Measurements from ENCODE around the gene NPEPL1. TPM values are rescaled to one million over a fixed set of nuclear protein-coding genes. Genes with fewer than 3 reads are reported as not detected.

Gene NPEPL1
- total and polyA plus RNA-seq, 10 of the 15 experiments (the other 5 are each of a cell fraction or from before 2014, with no cell fraction given), result 0.08 to 21.3 (median 10.2) TPM

GRCh38 chr20:58740356-58741308, 48.0 kb downstream of the NPEPL1 start:
- intact Hi-C loops (cut with micrococcal nuclease; ENCODE audit: unreplicated experiment), result no loop called here
- TF ChIP-seq, protein P1, sequence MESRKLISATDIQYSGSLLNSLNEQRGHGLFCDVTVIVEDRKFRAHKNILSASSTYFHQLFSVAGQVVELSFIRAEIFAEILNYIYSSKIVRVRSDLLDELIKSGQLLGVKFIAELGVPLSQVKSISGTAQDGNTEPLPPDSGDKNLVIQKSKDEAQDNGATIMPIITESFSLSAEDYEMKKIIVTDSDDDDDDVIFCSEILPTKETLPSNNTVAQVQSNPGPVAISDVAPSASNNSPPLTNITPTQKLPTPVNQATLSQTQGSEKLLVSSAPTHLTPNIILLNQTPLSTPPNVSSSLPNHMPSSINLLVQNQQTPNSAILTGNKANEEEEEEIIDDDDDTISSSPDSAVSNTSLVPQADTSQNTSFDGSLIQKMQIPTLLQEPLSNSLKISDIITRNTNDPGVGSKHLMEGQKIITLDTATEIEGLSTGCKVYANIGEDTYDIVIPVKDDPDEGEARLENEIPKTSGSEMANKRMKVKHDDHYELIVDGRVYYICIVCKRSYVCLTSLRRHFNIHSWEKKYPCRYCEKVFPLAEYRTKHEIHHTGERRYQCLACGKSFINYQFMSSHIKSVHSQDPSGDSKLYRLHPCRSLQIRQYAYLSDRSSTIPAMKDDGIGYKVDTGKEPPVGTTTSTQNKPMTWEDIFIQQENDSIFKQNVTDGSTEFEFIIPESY (IDR thresholded peaks at IDR 0.05), result no peak
- TF ChIP-seq RCOR1 (conservative IDR thresholded peaks at IDR 0.05; ENCODE audit: low read depth, low read length) (no peak), BCLAF1 (IDR thresholded peaks at IDR 0.05) (no peak), USF2 (IDR thresholded peaks at IDR 0.05; ENCODE audit: borderline replicate concordance, low read depth, low read length) (no peak), TAF1 (IDR thresholded peaks at IDR 0.05; ENCODE audit: borderline replicate concordance, low read depth, low read length) (no peak), CBFB (IDR thresholded peaks at IDR 0.05; ENCODE audit: low read depth) (no peak), PAX5 (IDR thresholded peaks at IDR 0.05; ENCODE audit: borderline replicate concordance, low read depth, low read length) (no peak), STAT3 (IDR thresholded peaks at IDR 0.05; ENCODE audit: low read depth, low read length) (no peak), ZNF384 (IDR thresholded peaks at IDR 0.05; ENCODE audit: borderline replicate concordance, low read depth, low read length) (no peak), SRF (IDR thresholded peaks at IDR 0.05; ENCODE audit: low read depth in 2 of 2, low read length in 2 of 2) (no peak), CBX3 (IDR thresholded peaks at IDR 0.05; ENCODE audit: borderline replicate concordance, low read depth) (no peak), WRNIP1 (IDR thresholded peaks at IDR 0.05; ENCODE audit: borderline replicate concordance, low read depth, low read length) (no peak), IKZF1 (conservative IDR thresholded peaks at IDR 0.05) (no peak), TCF3 (IDR thresholded peaks at IDR 0.05; ENCODE audit: borderline replicate concordance, insufficient read depth, low read depth, low read length) (no peak), MEF2B (IDR thresholded peaks at IDR 0.05; ENCODE audit: partially characterized antibody, poor library complexity, severe bottlenecking) (no peak)
- TF ChIP-seq, protein P2, sequence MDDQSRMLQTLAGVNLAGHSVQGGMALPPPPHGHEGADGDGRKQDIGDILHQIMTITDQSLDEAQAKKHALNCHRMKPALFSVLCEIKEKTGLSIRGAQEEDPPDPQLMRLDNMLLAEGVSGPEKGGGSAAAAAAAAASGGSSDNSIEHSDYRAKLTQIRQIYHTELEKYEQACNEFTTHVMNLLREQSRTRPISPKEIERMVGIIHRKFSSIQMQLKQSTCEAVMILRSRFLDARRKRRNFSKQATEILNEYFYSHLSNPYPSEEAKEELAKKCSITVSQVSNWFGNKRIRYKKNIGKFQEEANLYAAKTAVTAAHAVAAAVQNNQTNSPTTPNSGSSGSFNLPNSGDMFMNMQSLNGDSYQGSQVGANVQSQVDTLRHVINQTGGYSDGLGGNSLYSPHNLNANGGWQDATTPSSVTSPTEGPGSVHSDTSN (IDR thresholded peaks at IDR 0.05; ENCODE audit: insufficient replicate concordance, low read depth, low read length), result no peak

More at GRCh38 chr20:58740356-58741308, 48.0 kb downstream of the NPEPL1 start:
- H2AFZ ChIP-seq (ENCODE audit: control insufficient read depth, low read depth, low read length), result no peak overlapping the region
- no peaks in the 10 kb centered on the region for H4K20me1 ChIP-seq (ENCODE audit: control insufficient read depth, insufficient read depth)
- WGBS (ENCODE audit: insufficient coverage, insufficient replicate concordance, low lambda C conversion rate, missing lambda C conversion rate), result 22% methylated on average over 10 of the region's 10 CpGs
- H3K27me3 ChIP-seq (replicated peaks in 1 of 2; ENCODE audit: control insufficient read depth in 2 of 2, insufficient read depth in 2 of 2, low read length in 1 of 2), result peaks cover 0 to 1% of the 10 kb centered on the region in 2 experiments; a peak in 2 of 4 replicates
- no peak for FAIRE-seq
- no peak overlapping the region for H3K4me2 ChIP-seq (ENCODE audit: control insufficient read depth, insufficient read depth)
- POLR2A ChIA-PET, result no interaction called here
- no peak overlapping the region for H3K4me3 ChIP-seq
- DNase-seq (ENCODE audit: low read depth, low spot score), result no peak
- H3K4me1 ChIP-seq (ENCODE audit: control insufficient read depth, insufficient read depth, low read length), result no peaks in the 10 kb centered on the region
- no peak overlapping the region for H3K9ac ChIP-seq (ENCODE audit: control insufficient read depth, insufficient read depth, low read length)
- RAD21 ChIA-PET (ENCODE audit: unreplicated experiment), result no interaction called here
- in situ Hi-C loops (cut with MboI), result no loop called here
- no TSS peak for BruUV-seq (replicated peaks)
- CTCF ChIA-PET, result no interaction called here
- SMC1A ChIA-PET (ENCODE audit: uncharacterized antibody, unreplicated experiment), result no interaction called here
- H3K36me3 ChIP-seq (ENCODE audit: control insufficient read depth in 2 of 2, insufficient read depth in 2 of 2, low read length in 1 of 2), result no peaks in the 10 kb centered on the region
- no peaks in the 10 kb centered on the region for H3K9me3 ChIP-seq (replicated peaks; ENCODE audit: control insufficient read depth, insufficient read depth, low read length)
- ATAC-seq, result no peak
- H3K27ac ChIP-seq (ENCODE audit: control insufficient read depth, insufficient read depth), result no peak overlapping the region
- H3K79me2 ChIP-seq (ENCODE audit: control insufficient read depth, insufficient read depth, low read length), result no peaks in the 10 kb centered on the region

Measured in GM12878 (cell line).